Measurements from ENCODE around the gene NOD2.
A peak's percentile ranks its signal among the peaks of the same experiment; 100 is the strongest.

Gene NOD2

DNA sequence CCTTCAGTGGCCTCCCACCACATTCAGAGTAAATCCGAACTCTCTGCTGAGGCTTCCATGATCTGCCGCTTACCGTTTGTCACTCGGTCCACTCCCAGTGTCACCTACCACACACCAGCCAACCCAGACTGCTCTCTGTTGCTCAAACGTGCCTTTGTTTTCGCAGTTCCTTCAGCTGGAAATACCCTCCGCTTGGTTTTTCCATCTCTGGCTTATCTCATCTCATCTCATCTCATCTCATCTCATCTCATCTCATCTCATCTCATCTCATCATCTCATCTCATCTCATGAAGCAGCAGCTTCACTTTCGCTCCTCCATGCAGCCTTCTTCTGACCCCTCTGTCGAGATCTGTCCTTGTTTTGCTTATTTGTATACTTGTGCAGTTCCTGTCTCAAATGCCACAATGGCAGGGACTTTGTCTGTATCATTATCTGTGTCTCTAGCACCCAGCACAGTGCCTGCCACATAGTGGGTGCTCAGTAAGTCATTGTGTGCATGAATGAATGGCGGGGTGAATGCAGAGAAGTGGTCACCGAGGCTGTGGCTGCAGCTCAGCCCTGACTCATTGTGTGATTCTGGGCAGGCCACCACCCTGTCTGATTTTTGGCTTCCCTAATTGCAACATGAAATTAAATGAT, 8.5 kb upstream of the NOD2 start:
- no peak overlapping the region for H3K4me3 ChIP-seq (ENCODE audit: low read depth, low read length)
- TF ChIP-seq MYC (IDR thresholded peaks at IDR 0.05; ENCODE audit: low read depth, low read length), result no peak
- TF ChIP-seq POLR2A (IDR thresholded peaks at IDR 0.05; ENCODE audit: extremely low read depth, insufficient read length), result no peak
- TF ChIP-seq, protein P1, sequence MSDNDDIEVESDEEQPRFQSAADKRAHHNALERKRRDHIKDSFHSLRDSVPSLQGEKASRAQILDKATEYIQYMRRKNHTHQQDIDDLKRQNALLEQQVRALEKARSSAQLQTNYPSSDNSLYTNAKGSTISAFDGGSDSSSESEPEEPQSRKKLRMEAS (IDR thresholded peaks at IDR 0.05; ENCODE audit: low read depth, low read length), result 0 out of 2 replicates have a peak, but pooled peaks have one; percentile 5
- DNase-seq (ENCODE audit: low read depth), result peak; percentile 82

DNA sequence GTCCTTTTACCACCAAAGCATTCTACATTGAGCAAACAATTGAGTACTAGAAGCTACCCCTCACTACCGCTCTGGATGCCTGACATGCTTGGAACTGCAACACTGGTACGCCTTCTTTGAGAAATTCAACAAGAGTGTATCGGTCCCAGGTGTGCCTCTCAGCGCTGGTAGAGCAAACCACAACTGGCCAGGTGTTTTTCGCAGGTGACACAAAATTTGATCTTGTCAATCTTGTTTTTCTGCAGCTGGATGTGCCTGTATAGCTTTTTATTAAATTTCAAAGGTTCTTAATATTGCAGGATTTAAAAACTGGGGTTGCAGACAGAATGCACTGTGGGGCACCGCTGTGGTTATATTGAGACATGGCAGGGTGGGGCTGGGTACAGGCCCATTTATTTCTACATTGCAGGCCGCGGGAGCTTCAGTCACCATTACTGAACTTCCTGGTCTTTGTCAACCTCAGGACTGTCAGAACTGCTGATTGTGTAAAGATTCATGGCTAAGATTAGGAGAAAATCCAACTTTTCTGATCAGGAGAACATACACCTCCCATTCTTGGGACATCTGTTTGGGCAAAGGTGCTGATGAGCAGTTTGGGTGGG, 7.8 kb upstream of the NOD2 start:
- H3K4me3 ChIP-seq (ENCODE audit: low read depth, low read length), result no peak overlapping the region
- TF ChIP-seq, protein P1 (IDR thresholded peaks at IDR 0.05; ENCODE audit: low read depth, low read length), result no peak
- TF ChIP-seq, protein P2, sequence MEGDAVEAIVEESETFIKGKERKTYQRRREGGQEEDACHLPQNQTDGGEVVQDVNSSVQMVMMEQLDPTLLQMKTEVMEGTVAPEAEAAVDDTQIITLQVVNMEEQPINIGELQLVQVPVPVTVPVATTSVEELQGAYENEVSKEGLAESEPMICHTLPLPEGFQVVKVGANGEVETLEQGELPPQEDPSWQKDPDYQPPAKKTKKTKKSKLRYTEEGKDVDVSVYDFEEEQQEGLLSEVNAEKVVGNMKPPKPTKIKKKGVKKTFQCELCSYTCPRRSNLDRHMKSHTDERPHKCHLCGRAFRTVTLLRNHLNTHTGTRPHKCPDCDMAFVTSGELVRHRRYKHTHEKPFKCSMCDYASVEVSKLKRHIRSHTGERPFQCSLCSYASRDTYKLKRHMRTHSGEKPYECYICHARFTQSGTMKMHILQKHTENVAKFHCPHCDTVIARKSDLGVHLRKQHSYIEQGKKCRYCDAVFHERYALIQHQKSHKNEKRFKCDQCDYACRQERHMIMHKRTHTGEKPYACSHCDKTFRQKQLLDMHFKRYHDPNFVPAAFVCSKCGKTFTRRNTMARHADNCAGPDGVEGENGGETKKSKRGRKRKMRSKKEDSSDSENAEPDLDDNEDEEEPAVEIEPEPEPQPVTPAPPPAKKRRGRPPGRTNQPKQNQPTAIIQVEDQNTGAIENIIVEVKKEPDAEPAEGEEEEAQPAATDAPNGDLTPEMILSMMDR (IDR thresholded peaks at IDR 0.05; ENCODE audit: low read depth, low read length), result no peak
- TF ChIP-seq MYC (IDR thresholded peaks at IDR 0.05; ENCODE audit: low read depth, low read length) (no peak), POLR2A (IDR thresholded peaks at IDR 0.05; ENCODE audit: extremely low read depth, insufficient read length) (no peak)
- DNase-seq (ENCODE audit: low read depth), result peak; percentile 87

DNA sequence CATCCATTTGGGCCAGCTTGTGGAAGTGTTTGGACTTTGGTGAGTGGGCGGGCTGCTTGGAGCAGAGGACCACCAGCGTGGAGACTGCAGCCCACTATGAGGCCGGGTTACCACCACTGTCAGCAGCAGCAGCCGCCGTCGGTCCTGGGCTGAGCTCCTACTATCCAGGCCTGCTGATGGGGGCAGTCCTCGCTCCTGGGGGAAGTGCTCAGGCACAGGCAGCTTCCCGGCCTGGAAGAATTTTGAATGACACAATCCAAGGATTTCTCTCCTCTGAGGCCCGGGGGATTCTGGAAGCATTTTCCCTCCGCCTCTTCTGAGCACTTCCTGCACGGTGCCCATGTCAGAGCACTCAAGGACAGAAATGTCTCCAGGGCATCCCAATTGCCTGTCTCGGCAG, 5.3 kb upstream of the NOD2 start:
- H3K4me3 ChIP-seq (ENCODE audit: low read depth, low read length), result no peak overlapping the region
- TF ChIP-seq POLR2A (IDR thresholded peaks at IDR 0.05; ENCODE audit: extremely low read depth, insufficient read length) (no peak), MYC (IDR thresholded peaks at IDR 0.05; ENCODE audit: low read depth, low read length) (no peak)
- TF ChIP-seq, protein P2 (IDR thresholded peaks at IDR 0.05; ENCODE audit: low read depth, low read length), result no peak
- TF ChIP-seq, protein P1 (IDR thresholded peaks at IDR 0.05; ENCODE audit: low read depth, low read length), result no peak
- DNase-seq (ENCODE audit: low read depth), result no peak

DNA sequence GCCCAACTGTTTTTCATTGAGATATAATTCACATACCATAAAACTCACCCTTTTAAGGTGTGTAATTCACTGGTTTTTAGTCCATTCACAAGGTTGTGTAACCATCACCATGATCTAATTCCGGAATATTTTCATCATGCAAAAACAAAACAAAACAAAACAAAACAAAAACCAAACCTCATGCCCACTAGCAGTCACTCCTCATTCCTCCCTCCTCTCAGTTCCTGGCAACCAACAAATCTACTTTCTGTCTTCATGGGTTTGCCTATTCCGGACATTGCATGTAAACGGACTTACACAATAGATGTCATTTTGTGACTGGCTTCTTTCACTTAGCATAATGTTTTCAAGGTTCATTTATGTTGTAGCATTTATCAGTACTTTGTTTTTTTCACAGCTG, 4.5 kb upstream of the NOD2 start:
- DNase-seq (ENCODE audit: low read depth), result no peak
- no peak overlapping the region for H3K4me3 ChIP-seq (ENCODE audit: low read depth, low read length)
- no peak for TF ChIP-seq MYC (IDR thresholded peaks at IDR 0.05; ENCODE audit: low read depth, low read length)
- TF ChIP-seq, protein P1 (IDR thresholded peaks at IDR 0.05; ENCODE audit: low read depth, low read length), result no peak
- TF ChIP-seq POLR2A (IDR thresholded peaks at IDR 0.05; ENCODE audit: extremely low read depth, insufficient read length), result no peak
- TF ChIP-seq, protein P2 (IDR thresholded peaks at IDR 0.05; ENCODE audit: low read depth, low read length), result no peak

DNA sequence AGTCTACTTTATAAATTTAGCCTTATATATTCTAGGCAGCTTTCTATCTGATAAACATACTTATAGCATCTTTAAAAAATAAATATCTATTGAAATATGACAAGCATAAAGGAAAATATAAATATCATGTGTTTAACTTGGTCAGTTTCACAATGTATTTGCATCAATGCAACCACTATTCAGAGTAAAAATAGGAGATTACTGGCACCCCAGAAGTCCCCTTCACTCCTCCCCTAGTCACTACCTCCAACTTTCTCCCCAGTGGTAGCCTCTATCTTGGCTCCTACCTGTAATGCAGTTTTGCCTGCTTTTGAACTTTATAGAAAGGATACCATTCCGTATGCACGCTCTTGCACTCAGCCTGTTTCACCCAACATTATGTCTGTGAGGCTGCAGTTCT, 3.2 kb upstream of the NOD2 start:
- no peak overlapping the region for H3K4me3 ChIP-seq (ENCODE audit: low read depth, low read length)
- TF ChIP-seq, protein P2 (IDR thresholded peaks at IDR 0.05; ENCODE audit: low read depth, low read length), result no peak
- TF ChIP-seq POLR2A (IDR thresholded peaks at IDR 0.05; ENCODE audit: extremely low read depth, insufficient read length) (no peak), MYC (IDR thresholded peaks at IDR 0.05; ENCODE audit: low read depth, low read length) (no peak)
- TF ChIP-seq, protein P1 (IDR thresholded peaks at IDR 0.05; ENCODE audit: low read depth, low read length), result no peak
- no peak for DNase-seq (ENCODE audit: low read depth)

DNA sequence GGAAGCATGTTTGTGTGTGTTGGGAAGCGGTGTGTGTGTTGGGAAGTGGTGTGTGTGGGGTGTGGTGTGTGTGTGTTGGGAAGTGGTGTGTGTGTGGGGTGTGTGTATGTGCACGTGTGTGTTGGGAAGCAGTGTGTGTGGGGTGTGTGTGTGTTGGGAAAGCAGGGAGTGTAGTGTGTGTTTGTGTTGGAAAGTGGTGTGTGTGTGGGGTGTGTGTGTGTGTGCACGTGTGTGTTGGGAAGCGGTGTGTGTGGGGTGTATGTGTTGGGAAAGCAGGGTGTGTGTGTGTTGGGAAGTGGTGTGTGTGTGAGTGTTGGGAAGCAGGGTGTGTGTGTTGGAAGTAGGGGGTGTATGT, 785 bp upstream of the NOD2 start:
- H3K4me3 ChIP-seq (ENCODE audit: low read depth, low read length), result no peak overlapping the region
- no peak for DNase-seq (ENCODE audit: low read depth)
- TF ChIP-seq, protein P2 (IDR thresholded peaks at IDR 0.05; ENCODE audit: low read depth, low read length), result no peak
- TF ChIP-seq, protein P1 (IDR thresholded peaks at IDR 0.05; ENCODE audit: low read depth, low read length), result no peak
- TF ChIP-seq MYC (IDR thresholded peaks at IDR 0.05; ENCODE audit: low read depth, low read length), result no peak
- no peak for TF ChIP-seq POLR2A (IDR thresholded peaks at IDR 0.05; ENCODE audit: extremely low read depth, insufficient read length)
